OCI-LY3 (cell line): ENCODE measurements around the gene NFYC.

ENCODE experiments used
- H2AFZ ChIP-seq: fragments of 200-600, 300-600 bp; shearing (Covaris generic); 2 replicates; pipeline ENCODE4 v1.6.0; 2014; ENCODE audit warnings: antibody characterized with exemption, low read depth, low read length
- H3K27ac ChIP-seq: fragments of 200-600, 300-600 bp; sonication (generic); 2 replicates; pipeline ENCODE4 v1.5.1; 2014; ENCODE audit warnings: mild to moderate bottlenecking, low read length, moderate library complexity, mixed read lengths
- H3K27me3 ChIP-seq: fragments of 200-600, 300-600 bp; sonication (generic); 2 replicates; pipeline ENCODE4 v1.6.1; 2014; ENCODE audit warnings: low read depth, low read length, mixed read lengths
- H3K36me3 ChIP-seq: fragments of 200-600, 300-600 bp; sonication (generic); replicated peaks from 2 replicates; pipeline ENCODE3; 2014; ENCODE audit warnings: low read depth, low read length, mixed read lengths
- H3K4me1 ChIP-seq: fragments of 300-600, 200-600 bp; sonication (generic); 2 replicates; pipeline ENCODE4 v1.6.1; 2014; ENCODE audit warnings: low read length, mixed read lengths
- H3K4me2 ChIP-seq: fragments of 200-600, 300-600 bp; sonication (generic); 2 replicates; pipeline ENCODE4 v1.6.1; 2014; ENCODE audit warnings: low read length, mixed read lengths
- H3K4me3 ChIP-seq: fragments of 300-600, 200-600 bp; sonication (generic); 2 replicates; pipeline ENCODE4 v1.5.1; 2014; ENCODE audit warnings: antibody characterized with exemption, mild to moderate bottlenecking, low read length, moderate library complexity
- H3K79me2 ChIP-seq: fragments of 300-600, 200-600 bp; shearing (Covaris generic); 2 replicates; pipeline ENCODE4 v1.6.1; 2014; ENCODE audit warnings: mild to moderate bottlenecking, low read length, mixed read lengths
- H3K9ac ChIP-seq: fragments of 300-600, 200-600 bp; shearing (Covaris generic); 2 replicates; pipeline ENCODE4 v1.6.0; 2014; ENCODE audit warnings: mild to moderate bottlenecking, low read length, moderate library complexity
- H3K9me3 ChIP-seq: fragments of 200-600, 300-600 bp; shearing (Covaris generic); 2 replicates; pipeline ENCODE4 v1.6.1; 2014; ENCODE audit warnings: low read length, mixed read lengths; ENCODE audit not compliant: insufficient read depth
- H4K20me1 ChIP-seq: fragments of 200-600, 300-600 bp; sonication (generic); 2 replicates; pipeline ENCODE4 v1.6.1; 2016; ENCODE audit warnings: low read length, mixed read lengths; ENCODE audit not compliant: insufficient read depth
- EZH2phosphoT487 ChIP-seq: fragments of 200-600 bp; shearing (Covaris generic); IDR thresholded peaks from 2 replicates; pipeline ENCODE4 v1.6.1; 2018; ENCODE audit warnings: antibody characterized with exemption, mixed run types, low read depth
- TF ChIP-seq, protein P1 (sequence below): fragments of 200-600, 300-600 bp; sonication (generic); IDR thresholded peaks from 2 replicates; pipeline ENCODE4 v1.5.1; 2014; ENCODE audit warnings: antibody characterized with exemption, low read length, low read depth

Gene NFYC

DNA sequence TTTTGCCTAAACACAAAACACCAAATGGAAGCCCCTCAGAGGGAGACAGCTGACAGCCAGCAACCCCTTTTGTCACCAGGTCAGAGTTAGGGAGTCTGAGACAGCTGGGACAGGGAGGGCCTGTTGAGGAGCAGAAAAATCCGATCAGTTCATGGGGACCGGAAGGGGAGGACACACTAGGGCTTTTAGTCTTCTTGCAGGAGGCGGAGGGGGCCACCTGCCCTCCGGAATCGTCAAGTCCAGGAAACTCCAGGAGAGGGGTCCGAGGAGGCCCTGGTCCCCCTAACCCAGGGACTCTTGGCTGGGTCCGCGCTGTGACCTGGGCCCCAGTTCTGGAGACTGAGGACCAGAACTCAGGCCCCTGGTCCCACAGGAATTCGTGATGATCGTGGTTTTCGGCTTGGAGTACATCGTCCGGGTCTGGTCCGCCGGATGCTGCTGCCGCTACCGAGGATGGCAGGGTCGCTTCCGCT lies 126.3 kb downstream of the NFYC start:
- H3K27me3 ChIP-seq = no peaks in the 10 kb centered on the region
- no peaks in the 10 kb centered on the region for H3K9me3 ChIP-seq
- no peak overlapping the region for H3K27ac ChIP-seq
- no peaks in the 10 kb centered on the region for H4K20me1 ChIP-seq
- H3K4me2 ChIP-seq = no peak overlapping the region
- no peak for TF ChIP-seq EZH2phosphoT487
- TF ChIP-seq, protein P1, sequence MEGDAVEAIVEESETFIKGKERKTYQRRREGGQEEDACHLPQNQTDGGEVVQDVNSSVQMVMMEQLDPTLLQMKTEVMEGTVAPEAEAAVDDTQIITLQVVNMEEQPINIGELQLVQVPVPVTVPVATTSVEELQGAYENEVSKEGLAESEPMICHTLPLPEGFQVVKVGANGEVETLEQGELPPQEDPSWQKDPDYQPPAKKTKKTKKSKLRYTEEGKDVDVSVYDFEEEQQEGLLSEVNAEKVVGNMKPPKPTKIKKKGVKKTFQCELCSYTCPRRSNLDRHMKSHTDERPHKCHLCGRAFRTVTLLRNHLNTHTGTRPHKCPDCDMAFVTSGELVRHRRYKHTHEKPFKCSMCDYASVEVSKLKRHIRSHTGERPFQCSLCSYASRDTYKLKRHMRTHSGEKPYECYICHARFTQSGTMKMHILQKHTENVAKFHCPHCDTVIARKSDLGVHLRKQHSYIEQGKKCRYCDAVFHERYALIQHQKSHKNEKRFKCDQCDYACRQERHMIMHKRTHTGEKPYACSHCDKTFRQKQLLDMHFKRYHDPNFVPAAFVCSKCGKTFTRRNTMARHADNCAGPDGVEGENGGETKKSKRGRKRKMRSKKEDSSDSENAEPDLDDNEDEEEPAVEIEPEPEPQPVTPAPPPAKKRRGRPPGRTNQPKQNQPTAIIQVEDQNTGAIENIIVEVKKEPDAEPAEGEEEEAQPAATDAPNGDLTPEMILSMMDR = no peak
- H3K9ac ChIP-seq = no peak overlapping the region
- H3K36me3 ChIP-seq = no peaks in the 10 kb centered on the region
- H3K79me2 ChIP-seq = no peaks in the 10 kb centered on the region
- no peak overlapping the region for H2AFZ ChIP-seq
- no peak overlapping the region for H3K4me3 ChIP-seq
- no peaks in the 10 kb centered on the region for H3K4me1 ChIP-seq

DNA sequence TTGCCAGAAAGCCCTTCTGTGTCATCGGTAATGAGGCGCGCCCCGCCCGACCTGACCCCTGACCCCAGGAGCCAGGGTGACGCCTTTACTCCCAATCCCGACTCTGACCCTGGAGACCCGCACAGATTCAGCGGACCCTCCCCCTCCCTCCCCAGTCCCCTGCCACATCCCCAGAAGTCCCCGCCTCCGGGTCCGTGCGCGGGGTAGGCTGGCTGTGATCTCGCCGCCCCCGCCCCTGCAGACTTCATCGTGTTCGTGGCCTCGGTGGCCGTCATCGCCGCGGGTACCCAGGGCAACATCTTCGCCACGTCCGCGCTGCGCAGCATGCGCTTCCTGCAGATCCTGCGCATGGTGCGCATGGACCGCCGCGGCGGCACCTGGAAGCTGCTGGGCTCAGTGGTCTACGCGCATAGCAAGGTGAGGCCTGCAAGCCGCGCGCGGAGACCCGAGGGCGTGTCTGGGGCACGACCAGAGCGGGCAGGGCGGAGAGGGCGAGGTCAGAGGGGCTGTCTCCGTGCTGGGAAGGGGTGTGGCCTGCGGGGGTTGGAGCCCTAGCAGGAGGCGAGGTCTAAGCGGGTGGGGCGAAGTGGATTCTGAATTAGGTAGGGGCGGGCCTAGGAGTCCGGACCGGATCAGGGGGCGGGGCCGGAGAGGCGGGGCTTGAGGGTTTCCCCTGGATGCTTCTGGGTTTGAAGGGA lies 126.9 kb downstream of the NFYC start:
- Histone ChIP-seq H3K9ac (no peak overlapping the region), H3K27ac (no peak overlapping the region), H3K27me3 (no peaks in the 10 kb centered on the region), H3K36me3 (no peaks in the 10 kb centered on the region), H3K4me1 (no peaks in the 10 kb centered on the region), H3K79me2 (no peaks in the 10 kb centered on the region), H3K9me3 (no peaks in the 10 kb centered on the region), H4K20me1 (no peaks in the 10 kb centered on the region), H2AFZ (no peak overlapping the region), H3K4me2 (no peak overlapping the region), H3K4me3 (no peak overlapping the region)
- TF ChIP-seq, protein P1 = no peak
- no peak for TF ChIP-seq EZH2phosphoT487

DNA sequence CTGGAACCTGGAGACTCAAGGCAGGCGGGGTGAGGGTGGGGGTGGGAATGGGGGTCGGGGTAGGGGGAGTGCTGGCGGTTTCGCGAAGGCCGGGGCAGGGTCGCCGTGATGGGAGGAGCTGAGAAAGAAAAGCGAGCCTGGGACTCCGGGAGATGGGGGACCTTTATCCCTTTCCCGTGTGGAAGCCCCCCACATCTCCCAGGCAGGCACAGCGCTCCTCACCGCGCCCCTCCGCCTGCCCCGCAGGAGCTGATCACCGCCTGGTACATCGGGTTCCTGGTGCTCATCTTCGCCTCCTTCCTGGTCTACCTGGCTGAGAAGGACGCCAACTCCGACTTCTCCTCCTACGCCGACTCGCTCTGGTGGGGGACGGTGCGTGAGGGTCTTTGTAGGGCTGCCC lies 127.6 kb downstream of the NFYC start:
- H3K27me3 ChIP-seq = no peaks in the 10 kb centered on the region
- H3K4me1 ChIP-seq = no peaks in the 10 kb centered on the region
- no peaks in the 10 kb centered on the region for H3K9me3 ChIP-seq
- no peak overlapping the region for H3K9ac ChIP-seq
- no peak overlapping the region for H3K4me2 ChIP-seq
- no peaks in the 10 kb centered on the region for H3K79me2 ChIP-seq
- no peak overlapping the region for H2AFZ ChIP-seq
- H3K27ac ChIP-seq = no peak overlapping the region
- TF ChIP-seq EZH2phosphoT487 = no peak
- TF ChIP-seq, protein P1 = no peak
- no peaks in the 10 kb centered on the region for H3K36me3 ChIP-seq
- no peaks in the 10 kb centered on the region for H4K20me1 ChIP-seq
- no peak overlapping the region for H3K4me3 ChIP-seq

DNA sequence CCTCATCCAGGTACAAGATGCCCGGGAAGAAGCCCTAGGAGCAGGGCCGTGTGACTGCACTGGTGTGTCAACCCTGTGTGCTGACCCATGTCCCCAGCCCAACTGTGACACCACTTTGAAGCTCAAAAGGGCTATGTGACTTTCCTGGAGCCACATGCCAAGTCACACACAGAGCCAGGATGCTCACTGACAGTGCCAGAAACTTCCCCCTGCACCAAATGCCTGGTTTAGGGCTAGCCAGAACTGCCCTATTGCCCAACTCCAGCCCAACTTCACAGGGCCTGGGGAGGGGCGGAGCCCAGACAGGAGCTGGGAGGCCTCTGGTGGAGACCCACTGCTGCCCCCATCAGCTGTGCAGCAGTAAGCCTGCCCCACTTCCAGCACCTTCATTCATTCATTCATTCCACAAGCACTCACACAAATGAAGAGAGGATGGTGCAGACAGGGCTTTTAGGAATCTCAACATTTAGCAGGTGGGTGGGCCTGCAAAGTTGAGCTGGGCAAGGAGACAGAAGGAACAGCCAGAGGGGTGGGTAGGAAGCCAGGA lies 128.8 kb downstream of the NFYC start:
- no peaks in the 10 kb centered on the region for H3K79me2 ChIP-seq
- no peak overlapping the region for H2AFZ ChIP-seq
- H3K27ac ChIP-seq = no peak overlapping the region
- H3K4me1 ChIP-seq = peaks cover 8% of the 10 kb centered on the region
- H4K20me1 ChIP-seq = no peaks in the 10 kb centered on the region
- TF ChIP-seq EZH2phosphoT487 = no peak
- TF ChIP-seq, protein P1 = no peak
- no peak overlapping the region for H3K9ac ChIP-seq
- H3K4me3 ChIP-seq = no peak overlapping the region
- no peak overlapping the region for H3K4me2 ChIP-seq
- no peaks in the 10 kb centered on the region for H3K9me3 ChIP-seq
- no peaks in the 10 kb centered on the region for H3K36me3 ChIP-seq
- H3K27me3 ChIP-seq = no peaks in the 10 kb centered on the region
